Motor neuron (in vitro differentiated cells): ENCODE results near the gene MBNL2. TPM values are rescaled to one million over a fixed set of nuclear protein-coding genes. Genes with fewer than 3 reads are reported as not detected.

Experiments used
- ATAC-seq, 8 experiments: fragments of 200-7000 bp; cut with Tn5 transposase; replicated peaks in 6 of 8; 2 replicates each; pipeline ENCODE4 v1.8.0; 2021; ENCODE audit warnings: mild to moderate bottlenecking in 8 of 8, moderate library complexity in 8 of 8
- H3K27ac ChIP-seq, 2 donors: fragments of 250-450 bp; sonication (Bioruptor Pico); 2 replicates each; pipeline ENCODE4 v1.9.0; 2021; ENCODE audit warnings: antibody characterized with exemption in 2 of 2, mild to moderate bottlenecking in 2 of 2, moderate library complexity in 1 of 2
- H3K4me1 ChIP-seq, 2 donors: fragments of 250-450 bp; sonication (Bioruptor Pico); replicated peaks in 1 of 2; 2 replicates each; pipeline ENCODE4 v1.6.1; 2021; ENCODE audit warnings: antibody characterized with exemption in 2 of 2, mild to moderate bottlenecking in 2 of 2, moderate library complexity in 1 of 2
- H3K4me3 ChIP-seq, 5 donors: fragments of 250-450 bp; sonication (Bioruptor Pico); 2 replicates each; pipeline ENCODE4 v1.9.0; 2021; ENCODE audit warnings: antibody characterized with exemption in 5 of 5, mild to moderate bottlenecking in 5 of 5, moderate library complexity in 4 of 5
- WGBS, 10 experiments: fragments of 450-650 bp; shearing (Covaris generic); methylation state at CpG; one replicate each; pipeline ENCODE4 v1.0.0; 2022; 5-methylcytosine and 5-hydroxymethylcytosine counted together
- in situ Hi-C, 9 experiments: fragments of 400-800 bp; cut with MboI; loops; one replicate each; pipeline ENCODE4 v1.15.0; 2021; ENCODE audit warnings: low sequenced_read_pairs in 9 of 9, low pct_unique_long_range_greater_than_20kb in 2 of 9; ENCODE audit not compliant: unreplicated experiment in 9 of 9
- total RNA-seq, 8 experiments: library from RNA; unstranded; fragments of 300-600 nt; gene quantifications; 2 replicates each; pipeline versions ENCODE4 v1.2.3 to v1.2.4, GENCODE V29; 2022

Gene MBNL2
- total RNA-seq, 8 experiments from 2014 or later = 6.9 to 317 (median 54.7) TPM

GRCh38 chr13:97228850-97229521 is 6.9 kb downstream of the MBNL2 start:
- Histone ChIP-seq H3K4me1 (peaks cover 30 to 40% of the 10 kb centered on the region in 2 donors), H3K4me3 (no peak overlapping the region), H3K27ac (no peak overlapping the region)
- in situ Hi-C loops = no loop called here
- WGBS, 10 experiments = 10 to 94% (median 61%) methylated on average over 1 to 3 of the region's 3 CpGs; no CpG with 5 or more reads in 2 of the 10 experiments
- no peak for ATAC-seq

- Histone ChIP-seq H3K4me3 (no peak overlapping the region), H3K27ac (no peak overlapping the region), H3K4me1 (peaks cover 36 to 40% of the 10 kb centered on the region in 2 donors)
- in situ Hi-C loops = no loop called here
- 79 to 100% (median 91%) methylated on average over 1 to 3 of the region's 3 CpGs; no CpG with 5 or more reads in 2 of the 10 experiments for WGBS, 10 experiments
- no peak for ATAC-seq
Observed at GRCh38 chr13:97229699-97230098, 7.6 kb downstream of the MBNL2 start.

GRCh38 chr13:97231118-97231828 is 9.1 kb downstream of the MBNL2 start:
- 80 to 100% (median 100%) methylated on average over 1 to 3 of the region's 4 CpGs; no CpG with 5 or more reads in 5 of the 10 experiments for WGBS, 10 experiments
- in situ Hi-C loops = no loop called here
- Histone ChIP-seq H3K4me3 (no peak overlapping the region), H3K27ac (no peak overlapping the region), H3K4me1 (peaks cover 32 to 40% of the 10 kb centered on the region in 2 donors)
- no peak for ATAC-seq

DNA sequence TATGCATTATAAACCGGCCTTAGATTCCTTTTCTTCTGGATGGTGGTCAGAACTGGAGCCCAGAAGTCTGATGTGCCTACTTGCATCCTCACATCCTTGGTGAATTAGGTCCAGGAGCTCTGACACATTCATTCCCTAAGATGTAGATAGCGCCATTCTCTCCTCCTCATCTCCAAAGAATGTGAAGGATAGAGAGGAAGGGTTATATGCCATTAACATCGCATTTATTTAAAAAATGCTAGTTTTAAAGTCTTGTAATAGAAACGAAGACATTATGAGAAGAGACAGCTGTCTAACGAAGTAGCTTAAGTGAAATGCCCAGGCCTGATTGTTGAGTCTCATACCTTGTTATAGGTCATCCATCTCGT is 9.7 kb downstream of the MBNL2 start:
- WGBS, 10 experiments = 43 to 96% (median 83%) methylated on average over 1 to 6 of the region's 6 CpGs; no CpG with 5 or more reads in 1 of the 10 experiments
- H3K27ac ChIP-seq = no peak overlapping the region
- in situ Hi-C loops = no loop called here
- ATAC-seq = no peak
- peaks cover 28 to 37% of the 10 kb centered on the region in 2 donors for H3K4me1 ChIP-seq
- H3K4me3 ChIP-seq = no peak overlapping the region

- WGBS, 10 experiments = 60 to 100% (median 100%) methylated on average over 1 of the region's 1 CpG; no CpG with 5 or more reads in 5 of the 10 experiments
- in situ Hi-C loops = no loop called here
- no peak for ATAC-seq
- H3K4me3 ChIP-seq = no peak overlapping the region
- no peak overlapping the region for H3K27ac ChIP-seq
- peaks cover 18 to 25% of the 10 kb centered on the region in 2 donors for H3K4me1 ChIP-seq
Observed at GRCh38 chr13:97233499-97233898, 11.4 kb downstream of the MBNL2 start.

DNA sequence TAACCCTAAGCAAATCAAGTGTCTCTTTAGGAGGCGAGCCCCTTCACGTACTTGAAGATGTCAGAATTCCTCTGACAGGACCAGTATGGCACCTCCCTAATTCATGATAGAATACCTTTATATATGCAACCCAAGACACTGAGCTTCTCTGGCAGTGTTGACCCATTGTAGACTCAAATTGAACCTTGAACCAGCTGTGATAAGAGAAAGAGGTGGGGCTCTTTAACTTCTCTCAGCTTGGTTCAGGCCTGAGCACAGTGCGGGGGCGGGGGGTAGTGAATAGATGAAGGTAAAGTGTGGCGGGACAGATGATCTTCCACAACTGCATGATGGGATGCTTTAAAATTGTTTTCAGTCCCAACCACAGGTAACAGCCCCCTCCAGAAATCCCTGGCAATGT is 12.1 kb downstream of the MBNL2 start:
- no peak overlapping the region for H3K27ac ChIP-seq
- in situ Hi-C loops = no loop called here
- H3K4me3 ChIP-seq = no peak overlapping the region
- WGBS, 10 experiments = 80 to 100% (median 94%) methylated on average over 1 to 4 of the region's 5 CpGs; no CpG with 5 or more reads in 3 of the 10 experiments
- no peak for ATAC-seq
- H3K4me1 ChIP-seq = peaks cover 18 to 25% of the 10 kb centered on the region in 2 donors

DNA sequence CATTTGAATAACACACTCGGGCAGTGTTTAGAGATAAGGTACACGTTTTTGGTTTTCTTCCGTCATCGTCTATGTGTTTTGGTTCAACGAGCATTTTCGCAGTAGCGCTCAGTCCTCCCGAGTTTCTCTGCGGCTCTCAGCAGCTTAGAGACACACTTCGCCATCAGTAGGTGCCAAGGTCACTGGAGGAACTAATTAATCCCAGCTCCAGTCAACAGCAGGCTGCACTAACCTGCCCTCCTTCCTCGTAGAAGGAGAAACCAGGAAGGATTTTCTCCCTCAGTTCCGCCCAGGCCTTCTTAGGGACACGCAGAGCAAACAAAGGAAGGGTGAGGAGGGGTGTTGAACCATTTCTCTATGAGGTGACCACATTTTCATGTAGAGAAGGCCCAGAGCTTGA is 12.6 kb downstream of the MBNL2 start:
- in situ Hi-C loops = no loop called here
- H3K4me1 ChIP-seq = peaks cover 18 to 25% of the 10 kb centered on the region in 2 donors
- H3K4me3 ChIP-seq = no peak overlapping the region
- ATAC-seq = peak in 5 of 8 experiments; percentile 71 to 92 (median 87)
- WGBS, 10 experiments = 0 to 100% (median 80%) methylated on average over 1 to 13 of the region's 13 CpGs; no CpG with 5 or more reads in 1 of the 10 experiments
- H3K27ac ChIP-seq = peak overlapping the region; percentile 33 to 57

DNA sequence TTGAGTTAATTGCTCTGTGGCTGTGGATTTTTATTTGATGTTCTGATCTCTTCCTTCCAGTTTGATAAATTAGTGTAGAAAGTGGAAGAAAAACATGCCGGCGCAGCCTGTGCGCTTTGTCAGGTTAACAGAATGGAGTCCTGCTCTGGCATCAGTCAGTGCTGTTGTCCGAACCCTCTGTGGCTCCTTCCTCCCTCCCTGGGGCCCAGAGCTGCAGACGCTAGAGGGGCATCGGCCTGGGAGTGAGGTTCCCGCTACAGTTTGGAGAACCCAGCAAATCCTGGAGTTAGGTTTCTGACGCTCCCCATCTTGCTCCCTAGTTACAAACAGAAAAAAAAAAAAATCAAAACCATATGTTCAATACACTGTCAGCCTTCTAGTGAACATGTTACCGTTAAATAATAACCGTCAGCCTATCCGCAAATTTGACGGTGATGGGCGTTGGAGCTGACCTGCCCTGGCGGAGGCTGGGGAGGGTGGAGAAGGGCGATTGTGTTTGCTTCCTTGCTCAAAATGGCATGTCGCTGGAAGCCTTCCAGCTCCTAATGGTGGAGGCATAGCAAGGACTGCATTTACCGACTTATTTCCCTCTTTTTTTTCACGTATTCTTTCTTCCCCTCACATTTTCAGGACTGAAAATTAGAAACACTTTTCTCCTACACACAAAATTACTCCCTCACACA is 13.6 kb downstream of the MBNL2 start:
- 24 to 100% (median 87%) methylated on average over 2 to 14 of the region's 18 CpGs; no CpG with 5 or more reads in 1 of the 10 experiments for WGBS, 10 experiments
- ATAC-seq = peak in 1 of 8 experiments; percentile 14
- in situ Hi-C loops = no loop called here
- Histone ChIP-seq H3K4me1 (peaks cover 18 to 25% of the 10 kb centered on the region in 2 donors), H3K27ac (peak overlapping the region in 1 of 2 donors; percentile 1), H3K4me3 (no peak overlapping the region)

GRCh38 chr13:97237388-97237787 is 15.3 kb downstream of the MBNL2 start:
- in situ Hi-C loops = no loop called here
- no peak overlapping the region for H3K4me3 ChIP-seq
- H3K4me1 ChIP-seq = peaks cover 23 to 25% of the 10 kb centered on the region in 2 donors
- H3K27ac ChIP-seq = no peak overlapping the region
- WGBS, 10 experiments = 100% methylated on average over 1 of the region's 1 CpG; no CpG with 5 or more reads in 3 of the 10 experiments
- ATAC-seq = no peak

DNA sequence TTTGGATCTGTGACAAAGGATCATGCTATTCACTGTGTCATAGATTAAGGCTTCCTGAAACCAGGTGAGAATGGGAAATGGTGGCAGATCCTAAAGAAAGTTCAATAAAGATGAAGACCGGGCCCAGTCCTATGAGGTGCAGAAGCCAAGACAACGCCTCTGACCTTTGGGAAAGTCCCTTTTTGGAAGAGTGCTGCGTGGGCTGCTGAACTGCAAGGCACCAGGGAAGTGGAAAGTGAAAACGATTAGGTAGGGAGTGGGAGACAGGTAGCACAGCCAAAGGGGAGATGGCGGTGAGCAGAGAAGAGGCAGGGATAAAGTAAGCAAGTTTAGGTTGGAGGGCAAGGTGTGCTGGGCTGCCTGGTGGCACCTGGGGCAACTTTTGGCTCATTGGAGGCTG is 16.3 kb downstream of the MBNL2 start:
- WGBS, 10 experiments = 60 to 100% (median 96%) methylated on average over 1 to 5 of the region's 5 CpGs; no CpG with 5 or more reads in 1 of the 10 experiments
- Histone ChIP-seq H3K4me1 (peaks cover 23 to 25% of the 10 kb centered on the region in 2 donors), H3K4me3 (no peak overlapping the region), H3K27ac (no peak overlapping the region)
- ATAC-seq = no peak
- in situ Hi-C loops = no loop called here

- peaks cover 25% of the 10 kb centered on the region in 2 donors for H3K4me1 ChIP-seq
- ATAC-seq = no peak
- no peak overlapping the region for H3K4me3 ChIP-seq
- no peak overlapping the region for H3K27ac ChIP-seq
- in situ Hi-C loops = no loop called here
- WGBS, 10 experiments = 75 to 100% (median 93%) methylated on average over 1 to 4 of the region's 4 CpGs; no CpG with 5 or more reads in 1 of the 10 experiments
Observed at GRCh38 chr13:97238883-97239282, 16.8 kb downstream of the MBNL2 start.

- H3K4me1 ChIP-seq = peaks cover 22 to 25% of the 10 kb centered on the region in 2 donors
- no peak overlapping the region for H3K27ac ChIP-seq
- 40 to 100% (median 80%) methylated on average over 1 of the region's 1 CpG; no CpG with 5 or more reads in 5 of the 10 experiments for WGBS, 10 experiments
- no peak overlapping the region for H3K4me3 ChIP-seq
- ATAC-seq = peak in 1 of 8 experiments; percentile 19
- in situ Hi-C loops = no loop called here
Observed at GRCh38 chr13:97239306-97239705, 17.2 kb downstream of the MBNL2 start.
